ENCODE data around the gene C11orf58.

DNA sequence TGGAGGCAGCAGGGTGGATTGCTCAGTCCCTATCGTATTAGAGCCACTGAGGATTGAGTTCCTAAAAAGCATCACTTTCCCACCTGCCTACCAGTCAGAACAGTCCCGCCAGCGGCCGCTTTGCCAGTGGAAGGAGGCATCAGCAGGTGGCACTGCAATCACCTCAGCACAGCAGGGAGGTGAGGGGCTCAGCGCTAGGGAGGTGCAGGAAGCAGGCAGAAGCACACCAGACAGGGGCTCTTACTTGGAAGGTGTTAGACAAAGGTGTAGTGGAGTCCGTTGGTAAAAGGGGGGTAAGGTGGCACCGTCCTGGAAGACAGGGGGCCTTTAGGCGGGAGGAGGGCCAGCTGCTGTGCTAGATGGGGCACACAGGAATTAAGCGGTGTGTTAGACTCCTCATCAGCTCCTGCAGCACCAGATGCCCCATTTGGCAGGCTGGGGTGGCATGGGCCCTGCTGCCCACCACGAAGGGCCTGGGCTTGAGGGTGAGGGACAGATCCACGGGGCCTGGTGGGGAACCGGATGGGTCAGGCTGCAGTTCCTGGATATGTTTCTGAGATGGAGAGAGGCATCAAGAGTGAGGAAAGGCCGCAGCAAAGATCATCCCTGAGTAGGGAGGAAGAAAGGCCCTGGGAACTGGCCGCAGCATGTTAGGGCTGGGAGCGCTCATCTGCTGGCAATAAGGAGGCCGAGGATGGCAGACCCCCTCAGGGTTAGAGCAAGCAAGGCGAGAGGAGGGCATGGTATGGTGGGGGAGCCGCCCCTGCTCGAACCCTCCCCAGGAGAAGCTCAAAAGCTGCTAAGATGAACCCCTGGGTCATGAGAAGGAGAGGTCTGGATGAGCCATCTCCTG is 42.5 kb downstream of the C11orf58 start:
- TF ChIP-seq, protein P1, sequence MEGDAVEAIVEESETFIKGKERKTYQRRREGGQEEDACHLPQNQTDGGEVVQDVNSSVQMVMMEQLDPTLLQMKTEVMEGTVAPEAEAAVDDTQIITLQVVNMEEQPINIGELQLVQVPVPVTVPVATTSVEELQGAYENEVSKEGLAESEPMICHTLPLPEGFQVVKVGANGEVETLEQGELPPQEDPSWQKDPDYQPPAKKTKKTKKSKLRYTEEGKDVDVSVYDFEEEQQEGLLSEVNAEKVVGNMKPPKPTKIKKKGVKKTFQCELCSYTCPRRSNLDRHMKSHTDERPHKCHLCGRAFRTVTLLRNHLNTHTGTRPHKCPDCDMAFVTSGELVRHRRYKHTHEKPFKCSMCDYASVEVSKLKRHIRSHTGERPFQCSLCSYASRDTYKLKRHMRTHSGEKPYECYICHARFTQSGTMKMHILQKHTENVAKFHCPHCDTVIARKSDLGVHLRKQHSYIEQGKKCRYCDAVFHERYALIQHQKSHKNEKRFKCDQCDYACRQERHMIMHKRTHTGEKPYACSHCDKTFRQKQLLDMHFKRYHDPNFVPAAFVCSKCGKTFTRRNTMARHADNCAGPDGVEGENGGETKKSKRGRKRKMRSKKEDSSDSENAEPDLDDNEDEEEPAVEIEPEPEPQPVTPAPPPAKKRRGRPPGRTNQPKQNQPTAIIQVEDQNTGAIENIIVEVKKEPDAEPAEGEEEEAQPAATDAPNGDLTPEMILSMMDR (IDR thresholded peaks at IDR 0.05; ENCODE audit: low read depth, low read length), result no peak
- no peak for TF ChIP-seq EZH2phosphoT487 (IDR thresholded peaks at IDR 0.05; ENCODE audit: low read depth)
